GM21381 (cell line): ENCODE measurements around the gene TRIM42.

ENCODE experiments used
- ATAC-seq: cut with Tn5 transposase; IDR thresholded peaks from one replicate; pipeline ENCODE4 v1.9.1; 2021; ENCODE audit warnings: mild to moderate bottlenecking, moderate library complexity; ENCODE audit not compliant: unreplicated experiment

Gene TRIM42

GRCh38 chr3:140709751-140710150, 31.9 kb downstream of the TRIM42 start:
- ATAC-seq, result no peak

GRCh38 chr3:140710711-140711389, 33.0 kb downstream of the TRIM42 start:
- no peak for ATAC-seq

GRCh38 chr3:140711390-140712035, 33.6 kb downstream of the TRIM42 start:
- no peak for ATAC-seq

GRCh38 chr3:140712301-140712700, 34.4 kb downstream of the TRIM42 start:
- ATAC-seq, result peak; percentile 30

- no peak for ATAC-seq
These were observed 37.2 kb downstream of the TRIM42 start for GRCh38 chr3:140715035-140715434.

- ATAC-seq, result no peak
These were observed 40.1 kb downstream of the TRIM42 start for GRCh38 chr3:140717921-140718320.

- ATAC-seq, result no peak
These were observed 42.2 kb downstream of the TRIM42 start for GRCh38 chr3:140719841-140720614.

- no peak for ATAC-seq
These were observed 45.7 kb downstream of the TRIM42 start for GRCh38 chr3:140723576-140723975.

GRCh38 chr3:140724856-140725812, 47.3 kb downstream of the TRIM42 start:
- peak; percentile 87 for ATAC-seq

GRCh38 chr3:140726066-140726465, 48.2 kb downstream of the TRIM42 start:
- no peak for ATAC-seq

- no peak for ATAC-seq
These were observed 50.0 kb downstream of the TRIM42 start for GRCh38 chr3:140727886-140728285.

- ATAC-seq, result peak; percentile 89
These were observed 53.7 kb downstream of the TRIM42 start for GRCh38 chr3:140731440-140732119.

GRCh38 chr3:140733623-140734022, 55.8 kb downstream of the TRIM42 start:
- no peak for ATAC-seq

GRCh38 chr3:140736863-140737460, 59.1 kb downstream of the TRIM42 start:
- peak; percentile 67 for ATAC-seq

GRCh38 chr3:140742116-140742515, 64.3 kb downstream of the TRIM42 start:
- no peak for ATAC-seq

GRCh38 chr3:140748171-140748570, 70.3 kb downstream of the TRIM42 start:
- no peak for ATAC-seq

- no peak for ATAC-seq
These were observed 71.0 kb downstream of the TRIM42 start for GRCh38 chr3:140748903-140749302.
